Coronary artery (tissue), 2 donors: Measurements from ENCODE around the gene LHPP.

Experiments
- DNase-seq: peaks from one replicate; pipeline ENCODE4 v3.0.0-alpha.2; 2017; ENCODE audit warnings: low spot score
- H3K27ac ChIP-seq, 2 donors: fragments of 200-600 bp; sonication (generic); one replicate each; pipeline ENCODE4 v1.5.1; 2016 to 2019
- H3K4me3 ChIP-seq: fragments of 200-600 bp; sonication (generic); 2 replicates; pipeline ENCODE4 v1.5.1; 2016; ENCODE audit warnings: mild to moderate bottlenecking, moderate library complexity
- CTCF ChIP-seq: fragments of 200-600 bp; sonication (generic); IDR thresholded peaks from one replicate; pipeline ENCODE4 v1.5.1; 2019; ENCODE audit warnings: antibody characterized with exemption

LHPP gene

GRCh38 chr10:124568848-124569622 lies 107.4 kb downstream of the LHPP start:
- Histone ChIP-seq H3K4me3 (no peak overlapping the region), H3K27ac (peak overlapping the region in 1 of 2 donors; percentile 17)
- DNase-seq = no peak
- no peak for TF ChIP-seq CTCF

- DNase-seq = no peak
- peak overlapping the region in 1 of 2 donors; percentile 4 for H3K27ac ChIP-seq
- TF ChIP-seq CTCF = no peak
- no peak overlapping the region for H3K4me3 ChIP-seq
Observed at GRCh38 chr10:124569623-124570470, 108.2 kb downstream of the LHPP start.

- Histone ChIP-seq H3K4me3 (no peak overlapping the region), H3K27ac (no peak overlapping the region)
- DNase-seq = no peak
- no peak for TF ChIP-seq CTCF
Observed at GRCh38 chr10:124570646-124571045, 109.0 kb downstream of the LHPP start.

- Histone ChIP-seq H3K4me3 (no peak overlapping the region), H3K27ac (no peak overlapping the region)
- no peak for DNase-seq
- TF ChIP-seq CTCF = no peak
Observed at GRCh38 chr10:124572751-124573150, 111.1 kb downstream of the LHPP start.

- Histone ChIP-seq H3K27ac (no peak overlapping the region), H3K4me3 (no peak overlapping the region)
- no peak for TF ChIP-seq CTCF
- no peak for DNase-seq
Observed at GRCh38 chr10:124573726-124574455, 112.3 kb downstream of the LHPP start.

- no peak for TF ChIP-seq CTCF
- no peak overlapping the region for H3K4me3 ChIP-seq
- no peak overlapping the region for H3K27ac ChIP-seq
- DNase-seq = no peak
Observed at GRCh38 chr10:124574456-124575070, 112.9 kb downstream of the LHPP start.
